Measurements from ENCODE around the gene UBE3D.

DNA sequence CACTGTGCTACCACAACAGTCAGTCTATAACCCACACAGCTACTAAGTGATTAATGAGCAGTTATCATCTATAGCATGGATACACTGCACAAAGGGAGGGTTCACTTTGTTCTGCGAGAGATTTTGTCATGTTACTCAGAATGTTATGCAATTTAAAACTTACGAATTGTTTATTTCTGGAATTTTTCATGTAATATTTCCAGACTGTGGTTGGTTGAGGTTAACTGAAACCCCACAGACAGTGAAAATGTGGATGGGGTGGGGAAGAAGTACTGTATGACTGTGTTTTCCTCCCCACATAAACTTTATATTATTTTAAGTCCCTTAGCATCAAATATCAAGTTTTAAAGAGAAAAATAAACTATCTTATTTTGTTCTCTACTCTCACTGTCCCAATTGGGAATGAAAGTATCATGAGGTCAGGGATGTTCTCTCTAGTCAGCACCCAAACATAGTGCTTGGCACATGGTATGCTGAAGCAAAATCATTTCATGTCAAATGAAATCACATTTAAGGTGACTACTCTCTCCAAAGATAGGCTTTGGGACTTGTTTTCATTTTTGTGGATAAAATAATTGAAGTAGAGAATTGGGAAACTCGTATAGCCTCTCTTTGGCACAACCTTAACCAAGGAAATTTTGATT is 27.2 kb upstream of the UBE3D start:
- no peak for TF ChIP-seq POLR2A (IDR thresholded peaks at IDR 0.05)
- TF ChIP-seq, protein P1, sequence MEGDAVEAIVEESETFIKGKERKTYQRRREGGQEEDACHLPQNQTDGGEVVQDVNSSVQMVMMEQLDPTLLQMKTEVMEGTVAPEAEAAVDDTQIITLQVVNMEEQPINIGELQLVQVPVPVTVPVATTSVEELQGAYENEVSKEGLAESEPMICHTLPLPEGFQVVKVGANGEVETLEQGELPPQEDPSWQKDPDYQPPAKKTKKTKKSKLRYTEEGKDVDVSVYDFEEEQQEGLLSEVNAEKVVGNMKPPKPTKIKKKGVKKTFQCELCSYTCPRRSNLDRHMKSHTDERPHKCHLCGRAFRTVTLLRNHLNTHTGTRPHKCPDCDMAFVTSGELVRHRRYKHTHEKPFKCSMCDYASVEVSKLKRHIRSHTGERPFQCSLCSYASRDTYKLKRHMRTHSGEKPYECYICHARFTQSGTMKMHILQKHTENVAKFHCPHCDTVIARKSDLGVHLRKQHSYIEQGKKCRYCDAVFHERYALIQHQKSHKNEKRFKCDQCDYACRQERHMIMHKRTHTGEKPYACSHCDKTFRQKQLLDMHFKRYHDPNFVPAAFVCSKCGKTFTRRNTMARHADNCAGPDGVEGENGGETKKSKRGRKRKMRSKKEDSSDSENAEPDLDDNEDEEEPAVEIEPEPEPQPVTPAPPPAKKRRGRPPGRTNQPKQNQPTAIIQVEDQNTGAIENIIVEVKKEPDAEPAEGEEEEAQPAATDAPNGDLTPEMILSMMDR (IDR thresholded peaks at IDR 0.05): no peak

Measured in Peyer's patch (tissue), 4 donors.